HEK293T (cell line): ENCODE results near the gene TEKT5.

Experiments used
- CTCF ChIA-PET: fragments of 350-600 bp; formaldehyde crosslinking; extraction: SDS; loops from one replicate; lab custom pipeline; 2021; ENCODE audit warnings: antibody characterized with exemption, inconsistent platforms; lab: Yijun Ruan, JAX
- POLR2A ChIA-PET: fragments of 350-600 bp; formaldehyde crosslinking; extraction: SDS; loops from one replicate; lab custom pipeline; 2020; ENCODE audit warnings: antibody characterized with exemption, inconsistent platforms; lab: Yijun Ruan, JAX
- DNase-seq: peaks from one replicate; pipeline ENCODE4 v3.0.0; 2012; ENCODE audit warnings: mixed read lengths; ENCODE audit errors: extremely low spot score
- ARNT ChIP-seq: fragments of 450-650 bp; IDR thresholded peaks from 2 replicates; pipeline ENCODE4 v1.6.1; 2017; ENCODE audit warnings: mild to moderate bottlenecking
- BHLHE40 ChIP-seq: fragments of 450-650 bp; IDR thresholded peaks from 2 replicates; pipeline ENCODE4 v1.6.1; 2016; ENCODE audit warnings: mild to moderate bottlenecking, moderate library complexity, borderline replicate concordance
- CTBP1 ChIP-seq: fragments of 450-650 bp; IDR thresholded peaks from 2 replicates; pipeline ENCODE4 v1.6.1; 2016; ENCODE audit warnings: borderline replicate concordance
- ELF4 ChIP-seq: fragments of 450-650 bp; IDR thresholded peaks from 2 replicates; pipeline ENCODE4 v1.6.1; 2017; ENCODE audit warnings: antibody characterized with exemption
- FOXA1 ChIP-seq: fragments of 450-650 bp; IDR thresholded peaks from 2 replicates; pipeline ENCODE4 v1.6.1; 2016; ENCODE audit warnings: mild to moderate bottlenecking
- FOXK2 ChIP-seq: fragments of 450-650 bp; IDR thresholded peaks from 2 replicates; pipeline ENCODE4 v1.6.1; 2016; ENCODE audit warnings: mild to moderate bottlenecking
- FOXM1 ChIP-seq: fragments of 450-650 bp; IDR thresholded peaks from 2 replicates; pipeline ENCODE4 v1.6.1; 2017; ENCODE audit warnings: mild to moderate bottlenecking, borderline replicate concordance
- HDGF ChIP-seq: fragments of 450-650 bp; IDR thresholded peaks from 2 replicates; pipeline ENCODE4 v1.6.1; 2017; ENCODE audit warnings: antibody characterized with exemption, borderline replicate concordance
- L3MBTL2 ChIP-seq: fragments of 450-650 bp; conservative IDR thresholded peaks from 2 replicates; pipeline ENCODE4 v1.6.1; 2016; ENCODE audit warnings: mild to moderate bottlenecking
- LEF1 ChIP-seq: fragments of 450-650 bp; IDR thresholded peaks from 2 replicates; pipeline ENCODE4 v1.6.1; 2017; ENCODE audit warnings: mild to moderate bottlenecking, borderline replicate concordance
- NFRKB ChIP-seq: fragments of 450-650 bp; IDR thresholded peaks from 2 replicates; pipeline ENCODE4 v1.6.1; 2016; ENCODE audit warnings: mild to moderate bottlenecking, moderate library complexity
- SP1 ChIP-seq: fragments of 450-650 bp; IDR thresholded peaks from 2 replicates; pipeline ENCODE4 v1.6.1; 2017
- SUZ12 ChIP-seq: fragments of 450-650 bp; IDR thresholded peaks from 2 replicates; pipeline ENCODE4 v1.6.1; 2016; ENCODE audit warnings: mild to moderate bottlenecking
- TARDBP ChIP-seq: fragments of 450-650 bp; IDR thresholded peaks from 2 replicates; pipeline ENCODE4 v1.6.1; 2016
- ZNF384 ChIP-seq: fragments of 450-650 bp; IDR thresholded peaks from 2 replicates; pipeline ENCODE4 v1.6.1; 2016
- TF ChIP-seq, protein P1 (sequence below): fragments of 450-650 bp; IDR thresholded peaks from 2 replicates; pipeline ENCODE4 v1.6.1; 2016

TEKT5 gene

GRCh38 chr16:10740000-10740844 is 45.5 kb upstream of the TEKT5 start:
- ChIA-PET POLR2A (interaction anchor here (1.4 kb wide), 1 partner anchor 178 kb away, joined by 3 read pairs; no protein-coding TSS in a partner anchor), CTCF (no interaction called here)
- no peak for DNase-seq
- TF ChIP-seq BHLHE40: no peak
- TF ChIP-seq ELF4: no peak
- TF ChIP-seq HDGF: no peak
- no peak for TF ChIP-seq SP1
- no peak for TF ChIP-seq FOXK2
- TF ChIP-seq ARNT: no peak
- no peak for TF ChIP-seq NFRKB
- no peak for TF ChIP-seq LEF1
- TF ChIP-seq FOXA1: no peak
- no peak for TF ChIP-seq TARDBP
- no peak for TF ChIP-seq L3MBTL2
- TF ChIP-seq CTBP1: no peak
- TF ChIP-seq SUZ12: no peak
- no peak for TF ChIP-seq FOXM1
- TF ChIP-seq ZNF384: no peak

- ChIA-PET CTCF (interaction anchor here (1.8 to 2.2 kb wide), 2 partner anchors 217 to 224 kb away, joined by 8 to 21 read pairs; no protein-coding TSS in a partner anchor), POLR2A (no interaction called here)
- TF ChIP-seq CTBP1 (no peak), BHLHE40 (no peak), FOXK2 (no peak), NFRKB (no peak), LEF1 (no peak), FOXA1 (no peak), SUZ12 (no peak), ZNF384 (peak; percentile 95), ELF4 (no peak), SP1 (no peak), HDGF (no peak)
- TF ChIP-seq, protein P1, sequence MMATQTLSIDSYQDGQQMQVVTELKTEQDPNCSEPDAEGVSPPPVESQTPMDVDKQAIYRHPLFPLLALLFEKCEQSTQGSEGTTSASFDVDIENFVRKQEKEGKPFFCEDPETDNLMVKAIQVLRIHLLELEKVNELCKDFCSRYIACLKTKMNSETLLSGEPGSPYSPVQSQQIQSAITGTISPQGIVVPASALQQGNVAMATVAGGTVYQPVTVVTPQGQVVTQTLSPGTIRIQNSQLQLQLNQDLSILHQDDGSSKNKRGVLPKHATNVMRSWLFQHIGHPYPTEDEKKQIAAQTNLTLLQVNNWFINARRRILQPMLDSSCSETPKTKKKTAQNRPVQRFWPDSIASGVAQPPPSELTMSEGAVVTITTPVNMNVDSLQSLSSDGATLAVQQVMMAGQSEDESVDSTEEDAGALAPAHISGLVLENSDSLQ: peak; percentile 89
- no peak for DNase-seq
Measured at GRCh38 chr16:10738231-10739077, 43.7 kb upstream of the TEKT5 start.

- no peak for TF ChIP-seq FOXM1
- TF ChIP-seq TARDBP: no peak
- ChIA-PET POLR2A (no interaction called here), CTCF (interaction anchor here (0.6 to 2.2 kb wide), 6 partner anchors 13 to 1695 kb away, joined by 3 to 21 read pairs (median 4); no protein-coding TSS in a partner anchor)
- peak; percentile 66 for DNase-seq
Measured at GRCh38 chr16:10737068-10737625, 42.4 kb upstream of the TEKT5 start.

DNA sequence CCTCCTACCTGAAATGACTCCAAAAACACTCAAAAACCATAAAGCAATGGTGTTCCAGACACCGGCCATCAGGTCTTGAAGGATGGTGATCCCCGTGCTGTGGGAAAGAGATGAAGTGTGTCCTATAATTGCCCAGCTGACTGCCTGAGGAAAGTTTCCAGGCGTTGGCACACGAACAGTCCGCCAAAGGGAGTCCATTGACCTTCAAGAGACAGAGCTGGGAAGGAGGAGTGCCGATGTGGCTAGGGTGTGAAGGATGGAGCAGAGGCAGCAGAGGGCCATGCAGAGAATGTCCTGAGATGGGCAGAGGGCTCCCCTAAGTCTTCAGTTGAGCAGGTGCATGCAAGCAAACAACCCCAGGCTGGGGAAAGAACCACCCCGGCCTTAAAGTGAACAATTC is 37.1 kb upstream of the TEKT5 start:
- CTCF ChIA-PET: interaction anchor here (1.5 kb wide), 1 partner anchor 217 kb away, joined by 3 read pairs; no protein-coding TSS in a partner anchor
- no peak for DNase-seq
- POLR2A ChIA-PET: interaction anchor here (1.0 kb wide), 1 partner anchor 12 kb away, joined by 6 read pairs; the partner anchor contains the start of gene NUBP1
- TF ChIP-seq L3MBTL2 (no peak), FOXA1 (no peak), FOXK2 (no peak), CTBP1 (no peak), SUZ12 (no peak), FOXM1 (no peak), SP1 (no peak), LEF1 (no peak), ZNF384 (no peak), NFRKB (no peak), ARNT (no peak), ELF4 (no peak), BHLHE40 (no peak), TARDBP (no peak), HDGF (no peak)
- TF ChIP-seq, protein P1: no peak

GRCh38 chr16:10729104-10730048 is 34.6 kb upstream of the TEKT5 start:
- TF ChIP-seq ELF4: no peak
- ChIA-PET POLR2A (no interaction called here), CTCF (no interaction called here)
- no peak for DNase-seq
